ENCODE results near the gene RPAIN.

Gene RPAIN

GRCh38 chr17:5408186-5408585, 11.8 kb upstream of the RPAIN start:
- no peaks in the 10 kb centered on the region for H3K27me3 ChIP-seq (replicated peaks; ENCODE audit: control insufficient read depth, insufficient read depth, low read length)
- H3K36me3 ChIP-seq (ENCODE audit: control insufficient read depth, insufficient read depth, low read length): peaks cover 22% of the 10 kb centered on the region
- no peak for TF ChIP-seq CTCF (IDR thresholded peaks at IDR 0.05; ENCODE audit: insufficient read depth, low read length, poor library complexity, severe bottlenecking)
- no peak overlapping the region for H3K4me3 ChIP-seq (replicated peaks; ENCODE audit: low read depth, low read length)
- no peak for DNase-seq (ENCODE audit: extremely low read depth, insufficient read length)

GRCh38 chr17:5410594-5411272, 9.2 kb upstream of the RPAIN start:
- H3K4me3 ChIP-seq (replicated peaks; ENCODE audit: low read depth, low read length): no peak overlapping the region
- no peak for TF ChIP-seq CTCF (IDR thresholded peaks at IDR 0.05; ENCODE audit: insufficient read depth, low read length, poor library complexity, severe bottlenecking)
- H3K36me3 ChIP-seq (ENCODE audit: control insufficient read depth, insufficient read depth, low read length): peaks cover 19% of the 10 kb centered on the region
- DNase-seq (ENCODE audit: extremely low read depth, insufficient read length): no peak
- no peaks in the 10 kb centered on the region for H3K27me3 ChIP-seq (replicated peaks; ENCODE audit: control insufficient read depth, insufficient read depth, low read length)

- no peaks in the 10 kb centered on the region for H3K27me3 ChIP-seq (replicated peaks; ENCODE audit: control insufficient read depth, insufficient read depth, low read length)
- peaks cover 14% of the 10 kb centered on the region for H3K36me3 ChIP-seq (ENCODE audit: control insufficient read depth, insufficient read depth, low read length)
- no peak for TF ChIP-seq CTCF (IDR thresholded peaks at IDR 0.05; ENCODE audit: insufficient read depth, low read length, poor library complexity, severe bottlenecking)
- H3K4me3 ChIP-seq (replicated peaks; ENCODE audit: low read depth, low read length): no peak overlapping the region
- no peak for DNase-seq (ENCODE audit: extremely low read depth, insufficient read length)
Measured at GRCh38 chr17:5413682-5414081, 6.3 kb upstream of the RPAIN start.

- TF ChIP-seq CTCF (IDR thresholded peaks at IDR 0.05; ENCODE audit: insufficient read depth, low read length, poor library complexity, severe bottlenecking): no peak
- no peak for DNase-seq (ENCODE audit: extremely low read depth, insufficient read length)
- Histone ChIP-seq H3K27me3 (replicated peaks; ENCODE audit: control insufficient read depth, insufficient read depth, low read length) (no peaks in the 10 kb centered on the region), H3K4me3 (replicated peaks; ENCODE audit: low read depth, low read length) (no peak overlapping the region), H3K36me3 (ENCODE audit: control insufficient read depth, insufficient read depth, low read length) (peaks cover 12% of the 10 kb centered on the region)
Measured at GRCh38 chr17:5416901-5417300, 3.1 kb upstream of the RPAIN start.

GRCh38 chr17:5418858-5419355, 1.1 kb upstream of the RPAIN start:
- DNase-seq (ENCODE audit: extremely low read depth, insufficient read length): peak; percentile 79

More at GRCh38 chr17:5418858-5419355, 1.1 kb upstream of the RPAIN start:
- Histone ChIP-seq H3K4me3 (replicated peaks; ENCODE audit: low read depth, low read length) (peak overlapping the region; percentile 83), H3K36me3 (ENCODE audit: control insufficient read depth, insufficient read depth, low read length) (peaks cover 5% of the 10 kb centered on the region), H3K27me3 (replicated peaks; ENCODE audit: control insufficient read depth, insufficient read depth, low read length) (no peaks in the 10 kb centered on the region)
- TF ChIP-seq CTCF (IDR thresholded peaks at IDR 0.05; ENCODE audit: insufficient read depth, low read length, poor library complexity, severe bottlenecking): no peak

Measured in GM06990 (cell line).